Measurements from ENCODE around the gene LRFN5.
"Not testable (repeated sequence)": the region's sequence is repeated elsewhere in the genome, so short reads cannot be mapped to it uniquely, and the experiment has no call there.

The LRFN5 gene

GRCh38 chr14:41891624-41892023 is 284.9 kb downstream of the LRFN5 start:
- no peak for DNase-seq (ENCODE audit: low read depth in 1 of 2, low spot score in 1 of 2)

- DNase-seq (ENCODE audit: low read depth in 1 of 2, low spot score in 1 of 2): no peak
Measured at GRCh38 chr14:41899416-41899815, 292.7 kb downstream of the LRFN5 start.

- no peak for DNase-seq (ENCODE audit: low read depth in 1 of 2, low spot score in 1 of 2)
Measured at GRCh38 chr14:41900644-41901043, 294.0 kb downstream of the LRFN5 start.

GRCh38 chr14:41901089-41901488 is 294.4 kb downstream of the LRFN5 start:
- DNase-seq (ENCODE audit: low read depth in 1 of 2, low spot score in 1 of 2): no peak

- DNase-seq (ENCODE audit: low read depth in 1 of 2, low spot score in 1 of 2): no peak
Measured at GRCh38 chr14:41905394-41905964, 298.8 kb downstream of the LRFN5 start.

- DNase-seq (ENCODE audit: low read depth in 1 of 2, low spot score in 1 of 2): not testable (repeated sequence)
Measured at GRCh38 chr14:41911155-41911554, 304.5 kb downstream of the LRFN5 start.

- DNase-seq (ENCODE audit: low read depth in 1 of 2, low spot score in 1 of 2): no peak
Measured at GRCh38 chr14:41913398-41913797, 306.7 kb downstream of the LRFN5 start.

GRCh38 chr14:41915732-41916131 is 309.1 kb downstream of the LRFN5 start:
- no peak for DNase-seq (ENCODE audit: low read depth in 1 of 2, low spot score in 1 of 2)

- DNase-seq (ENCODE audit: low read depth in 1 of 2, low spot score in 1 of 2): no peak
Measured at GRCh38 chr14:41916313-41916712, 309.6 kb downstream of the LRFN5 start.

GRCh38 chr14:41925409-41925808 is 318.7 kb downstream of the LRFN5 start:
- DNase-seq (ENCODE audit: low read depth in 1 of 2, low spot score in 1 of 2): no peak

GRCh38 chr14:41950428-41951151 is 343.9 kb downstream of the LRFN5 start:
- DNase-seq (ENCODE audit: low read depth in 1 of 2, low spot score in 1 of 2): no peak
